B cell (primary cell): Measurements from ENCODE around the gene RAD51D.

Experiments
- CTCF ChIP-seq: fragments of 200-600 bp; IDR thresholded peaks from one replicate; pipeline ENCODE4 v1.8.0; 2022; ENCODE audit warnings: antibody characterized with exemption, mild to moderate bottlenecking
- EZH2 ChIP-seq: IDR thresholded peaks from 2 replicates; pipeline ENCODE4 v1.6.1; 2012; ENCODE audit warnings: borderline replicate concordance, low read depth, mild to moderate bottlenecking, moderate library complexity, low read length; ENCODE audit not compliant: insufficient read depth, poor library complexity, severe bottlenecking

- no peak for TF ChIP-seq CTCF
- no peak for TF ChIP-seq EZH2
Observed at GRCh38 chr17:35086164-35086563, 33.5 kb downstream of the RAD51D start.
